ENCODE results near the gene EFNA3. TPM values are rescaled to one million over a fixed set of nuclear protein-coding genes. Genes with fewer than 3 reads are reported as not detected.

Gene EFNA3
- total and polyA plus RNA-seq, 9 of the 15 experiments (the other 6 are each of a cell fraction or from before 2014, with no cell fraction given) = 0.59 to 7.9 (median 4.7) TPM

DNA sequence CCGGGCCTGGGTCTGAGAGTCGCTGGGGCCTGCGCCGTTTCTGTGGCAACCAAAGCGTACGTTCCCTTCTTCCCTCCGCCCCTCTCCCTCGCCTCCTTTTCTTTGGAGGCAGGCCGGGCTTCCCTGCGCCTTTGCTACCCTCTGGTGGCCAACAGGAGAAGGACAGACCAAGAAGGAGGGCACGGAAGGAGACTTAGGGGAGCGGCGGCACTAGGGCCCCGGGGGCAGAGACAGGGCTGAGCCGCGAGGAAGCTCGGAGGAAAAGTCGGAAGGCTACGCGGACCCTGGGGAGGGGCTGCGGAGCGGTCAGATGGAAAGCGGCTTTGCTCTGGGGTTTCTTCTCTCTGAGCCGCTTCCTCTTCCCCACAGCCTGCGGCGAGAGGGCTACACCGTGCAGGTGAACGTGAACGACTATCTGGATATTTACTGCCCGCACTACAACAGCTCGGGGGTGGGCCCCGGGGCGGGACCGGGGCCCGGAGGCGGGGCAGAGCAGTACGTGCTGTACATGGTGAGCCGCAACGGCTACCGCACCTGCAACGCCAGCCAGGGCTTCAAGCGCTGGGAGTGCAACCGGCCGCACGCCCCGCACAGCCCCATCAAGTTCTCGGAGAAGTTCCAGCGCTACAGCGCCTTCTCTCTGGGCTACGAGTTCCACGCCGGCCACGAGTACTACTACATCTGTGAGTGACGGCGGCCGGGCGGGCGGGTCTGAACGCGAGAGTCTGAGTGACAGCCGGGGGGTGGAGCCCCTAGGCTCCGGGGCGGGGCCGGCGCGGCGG lies 6.3 kb downstream of the EFNA3 start (continued):
- TF ChIP-seq, protein P1, sequence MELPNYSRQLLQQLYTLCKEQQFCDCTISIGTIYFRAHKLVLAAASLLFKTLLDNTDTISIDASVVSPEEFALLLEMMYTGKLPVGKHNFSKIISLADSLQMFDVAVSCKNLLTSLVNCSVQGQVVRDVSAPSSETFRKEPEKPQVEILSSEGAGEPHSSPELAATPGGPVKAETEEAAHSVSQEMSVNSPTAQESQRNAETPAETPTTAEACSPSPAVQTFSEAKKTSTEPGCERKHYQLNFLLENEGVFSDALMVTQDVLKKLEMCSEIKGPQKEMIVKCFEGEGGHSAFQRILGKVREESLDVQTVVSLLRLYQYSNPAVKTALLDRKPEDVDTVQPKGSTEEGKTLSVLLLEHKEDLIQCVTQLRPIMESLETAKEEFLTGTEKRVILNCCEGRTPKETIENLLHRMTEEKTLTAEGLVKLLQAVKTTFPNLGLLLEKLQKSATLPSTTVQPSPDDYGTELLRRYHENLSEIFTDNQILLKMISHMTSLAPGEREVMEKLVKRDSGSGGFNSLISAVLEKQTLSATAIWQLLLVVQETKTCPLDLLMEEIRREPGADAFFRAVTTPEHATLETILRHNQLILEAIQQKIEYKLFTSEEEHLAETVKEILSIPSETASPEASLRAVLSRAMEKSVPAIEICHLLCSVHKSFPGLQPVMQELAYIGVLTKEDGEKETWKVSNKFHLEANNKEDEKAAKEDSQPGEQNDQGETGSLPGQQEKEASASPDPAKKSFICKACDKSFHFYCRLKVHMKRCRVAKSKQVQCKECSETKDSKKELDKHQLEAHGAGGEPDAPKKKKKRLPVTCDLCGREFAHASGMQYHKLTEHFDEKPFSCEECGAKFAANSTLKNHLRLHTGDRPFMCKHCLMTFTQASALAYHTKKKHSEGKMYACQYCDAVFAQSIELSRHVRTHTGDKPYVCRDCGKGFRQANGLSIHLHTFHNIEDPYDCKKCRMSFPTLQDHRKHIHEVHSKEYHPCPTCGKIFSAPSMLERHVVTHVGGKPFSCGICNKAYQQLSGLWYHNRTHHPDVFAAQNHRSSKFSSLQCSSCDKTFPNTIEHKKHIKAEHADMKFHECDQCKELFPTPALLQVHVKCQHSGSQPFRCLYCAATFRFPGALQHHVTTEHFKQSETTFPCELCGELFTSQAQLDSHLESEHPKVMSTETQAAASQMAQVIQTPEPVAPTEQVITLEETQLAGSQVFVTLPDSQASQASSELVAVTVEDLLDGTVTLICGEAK (IDR thresholded peaks at IDR 0.05) = peak; percentile 28
- TF ChIP-seq, protein P1 (CRISPR knock-in tag; IDR thresholded peaks at IDR 0.05) = no peak
- TF ChIP-seq, protein P2, sequence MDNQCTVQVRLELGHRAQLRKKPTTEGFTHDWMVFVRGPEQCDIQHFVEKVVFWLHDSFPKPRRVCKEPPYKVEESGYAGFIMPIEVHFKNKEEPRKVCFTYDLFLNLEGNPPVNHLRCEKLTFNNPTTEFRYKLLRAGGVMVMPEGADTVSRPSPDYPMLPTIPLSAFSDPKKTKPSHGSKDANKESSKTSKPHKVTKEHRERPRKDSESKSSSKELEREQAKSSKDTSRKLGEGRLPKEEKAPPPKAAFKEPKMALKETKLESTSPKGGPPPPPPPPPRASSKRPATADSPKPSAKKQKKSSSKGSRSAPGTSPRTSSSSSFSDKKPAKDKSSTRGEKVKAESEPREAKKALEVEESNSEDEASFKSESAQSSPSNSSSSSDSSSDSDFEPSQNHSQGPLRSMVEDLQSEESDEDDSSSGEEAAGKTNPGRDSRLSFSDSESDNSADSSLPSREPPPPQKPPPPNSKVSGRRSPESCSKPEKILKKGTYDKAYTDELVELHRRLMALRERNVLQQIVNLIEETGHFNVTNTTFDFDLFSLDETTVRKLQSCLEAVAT (IDR thresholded peaks at IDR 0.05) = peak; percentile 82 to 86; a peak in 3 of 4 replicates
- TF ChIP-seq RBM15 (IDR thresholded peaks at IDR 0.05; ENCODE audit: insufficient read depth, low read length) (no peak), SMAD2 (IDR thresholded peaks at IDR 0.05; ENCODE audit: low read depth, low read length) (no peak), NELFE (IDR thresholded peaks at IDR 0.05; ENCODE audit: insufficient read depth, insufficient read length) (no peak)
- TF ChIP-seq, protein P3, sequence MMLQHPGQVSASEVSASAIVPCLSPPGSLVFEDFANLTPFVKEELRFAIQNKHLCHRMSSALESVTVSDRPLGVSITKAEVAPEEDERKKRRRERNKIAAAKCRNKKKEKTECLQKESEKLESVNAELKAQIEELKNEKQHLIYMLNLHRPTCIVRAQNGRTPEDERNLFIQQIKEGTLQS (IDR thresholded peaks at IDR 0.05) = no peak
- TF ChIP-seq, protein P3 (CRISPR knock-in tag; conservative IDR thresholded peaks at IDR 0.05) = 0 out of 2 replicates have a peak, but pooled peaks have one; percentile 28
- TF ChIP-seq, protein P4, sequence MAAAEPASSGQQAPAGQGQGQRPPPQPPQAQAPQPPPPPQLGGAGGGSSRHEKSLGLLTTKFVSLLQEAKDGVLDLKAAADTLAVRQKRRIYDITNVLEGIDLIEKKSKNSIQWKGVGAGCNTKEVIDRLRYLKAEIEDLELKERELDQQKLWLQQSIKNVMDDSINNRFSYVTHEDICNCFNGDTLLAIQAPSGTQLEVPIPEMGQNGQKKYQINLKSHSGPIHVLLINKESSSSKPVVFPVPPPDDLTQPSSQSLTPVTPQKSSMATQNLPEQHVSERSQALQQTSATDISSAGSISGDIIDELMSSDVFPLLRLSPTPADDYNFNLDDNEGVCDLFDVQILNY (CRISPR knock-in tag; IDR thresholded peaks at IDR 0.05) = no peak
- TF ChIP-seq, protein P5, sequence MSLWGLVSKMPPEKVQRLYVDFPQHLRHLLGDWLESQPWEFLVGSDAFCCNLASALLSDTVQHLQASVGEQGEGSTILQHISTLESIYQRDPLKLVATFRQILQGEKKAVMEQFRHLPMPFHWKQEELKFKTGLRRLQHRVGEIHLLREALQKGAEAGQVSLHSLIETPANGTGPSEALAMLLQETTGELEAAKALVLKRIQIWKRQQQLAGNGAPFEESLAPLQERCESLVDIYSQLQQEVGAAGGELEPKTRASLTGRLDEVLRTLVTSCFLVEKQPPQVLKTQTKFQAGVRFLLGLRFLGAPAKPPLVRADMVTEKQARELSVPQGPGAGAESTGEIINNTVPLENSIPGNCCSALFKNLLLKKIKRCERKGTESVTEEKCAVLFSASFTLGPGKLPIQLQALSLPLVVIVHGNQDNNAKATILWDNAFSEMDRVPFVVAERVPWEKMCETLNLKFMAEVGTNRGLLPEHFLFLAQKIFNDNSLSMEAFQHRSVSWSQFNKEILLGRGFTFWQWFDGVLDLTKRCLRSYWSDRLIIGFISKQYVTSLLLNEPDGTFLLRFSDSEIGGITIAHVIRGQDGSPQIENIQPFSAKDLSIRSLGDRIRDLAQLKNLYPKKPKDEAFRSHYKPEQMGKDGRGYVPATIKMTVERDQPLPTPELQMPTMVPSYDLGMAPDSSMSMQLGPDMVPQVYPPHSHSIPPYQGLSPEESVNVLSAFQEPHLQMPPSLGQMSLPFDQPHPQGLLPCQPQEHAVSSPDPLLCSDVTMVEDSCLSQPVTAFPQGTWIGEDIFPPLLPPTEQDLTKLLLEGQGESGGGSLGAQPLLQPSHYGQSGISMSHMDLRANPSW (CRISPR knock-in tag; IDR thresholded peaks at IDR 0.05) = no peak
